Keratinocyte (primary cell): ENCODE results near the gene TMEM17. TPM values are rescaled to one million over a fixed set of nuclear protein-coding genes. Genes with fewer than 3 reads are reported as not detected.

Experiments used
- DNase-seq: peaks from one replicate; pipeline ENCODE4 v3.0.0-alpha.2; 2011; ENCODE audit warnings: low read depth, missing footprints, low spot score
- FAIRE-seq: peaks from 2 replicates; lab custom pipeline; 2011; peaks lifted over from hg19 to GRCh38; lab: Jason Lieb, UNC
- H2AFZ ChIP-seq: 2 replicates; pipeline ENCODE4 v1.6.0; 2012; ENCODE audit warnings: low read length, control low read depth, inconsistent platforms; ENCODE audit not compliant: control insufficient read depth
- H3K27ac ChIP-seq: 2 replicates; pipeline ENCODE4 v1.5.1; 2011; ENCODE audit warnings: low read length; ENCODE audit not compliant: control insufficient read depth, insufficient read depth
- H3K27me3 ChIP-seq: 3 replicates; pipeline ENCODE4 v1.6.0; 2011; ENCODE audit warnings: low read length; ENCODE audit not compliant: control insufficient read depth, insufficient read depth; ENCODE audit errors: extremely low read depth
- H3K36me3 ChIP-seq, 2 experiments: 2 replicates in 1 of 2; 3 replicates in 1 of 2; pipeline ENCODE4 v1.5.1; 2011; ENCODE audit warnings: low read length in 2 of 2, mild to moderate bottlenecking in 1 of 2; ENCODE audit not compliant: control insufficient read depth in 2 of 2, insufficient read depth in 2 of 2; ENCODE audit errors: extremely low read depth in 1 of 2
- H3K4me1 ChIP-seq: 3 replicates; pipeline ENCODE4 v1.5.1; 2011; ENCODE audit warnings: low read length; ENCODE audit not compliant: control insufficient read depth, insufficient read depth; ENCODE audit errors: extremely low read depth
- H3K4me2 ChIP-seq: 3 replicates; pipeline ENCODE4 v1.6.0; 2011; ENCODE audit warnings: low read depth, low read length; ENCODE audit not compliant: control insufficient read depth, insufficient read depth; ENCODE audit errors: extremely low read depth
- H3K4me3 ChIP-seq, 3 experiments: fragments of 200-600 bp in 1 of 3; sonication (generic) in 1 of 3; 2 replicates in 2 of 3; 3 replicates in 1 of 3; pipeline ENCODE4 v1.5.1; 2011 to 2016; ENCODE audit warnings: low read length in 3 of 3, mild to moderate bottlenecking in 3 of 3, control low read depth in 2 of 3, inconsistent platforms in 1 of 3, low read depth in 1 of 3, mixed read lengths in 1 of 3, mixed run types in 1 of 3, moderate library complexity in 1 of 3; ENCODE audit not compliant: control insufficient read depth in 2 of 3, insufficient read depth in 2 of 3; ENCODE audit errors: extremely low read depth in 1 of 3
- H3K79me2 ChIP-seq: 2 replicates; pipeline ENCODE4 v1.6.0; 2012; ENCODE audit warnings: low read length; ENCODE audit not compliant: control insufficient read depth, insufficient read depth
- H3K9ac ChIP-seq: 3 replicates; pipeline ENCODE4 v1.6.0; 2011; ENCODE audit warnings: low read length; ENCODE audit not compliant: control insufficient read depth, insufficient read depth; ENCODE audit errors: extremely low read depth
- H3K9me1 ChIP-seq: 3 replicates; pipeline ENCODE4 v1.6.0; 2011; ENCODE audit warnings: low read length; ENCODE audit not compliant: control insufficient read depth, insufficient read depth; ENCODE audit errors: extremely low read depth
- H3K9me3 ChIP-seq: 2 replicates; pipeline ENCODE4 v1.5.1; 2012; ENCODE audit warnings: low read depth, low read length; ENCODE audit not compliant: control insufficient read depth
- H4K20me1 ChIP-seq: 3 replicates; pipeline ENCODE4 v1.6.0; 2011; ENCODE audit warnings: low read length; ENCODE audit not compliant: control insufficient read depth, insufficient read depth; ENCODE audit errors: extremely low read depth
- CTCF ChIP-seq, 3 experiments: IDR thresholded peaks in 1 of 3; conservative IDR thresholded peaks in 1 of 3; optimal IDR thresholded peaks in 1 of 3; 2 replicates in 2 of 3; 3 replicates in 1 of 3; pipeline versions ENCODE3 to v1.5.1; 2011; ENCODE audit warnings: low read length in 3 of 3, mild to moderate bottlenecking in 3 of 3, moderate library complexity in 2 of 3, control low read depth in 1 of 3, inconsistent platforms in 1 of 3; ENCODE audit not compliant: insufficient read depth in 2 of 3; ENCODE audit errors: extremely low read depth in 1 of 3
- EZH2 ChIP-seq: IDR thresholded peaks from one replicate; pipeline ENCODE4 v1.6.1; 2012; ENCODE audit warnings: inconsistent platforms, mild to moderate bottlenecking, low read length, moderate library complexity
- dilution Hi-C: fragments of 300-500 bp; cut with MboI; formaldehyde crosslinking; loops from one replicate; pipeline ENCODE4 v1.7.0; 2020; ENCODE audit warnings: low sequenced_read_pairs; ENCODE audit not compliant: extremely low pct_ligation_motif_present
- polyA plus RNA-seq, 5 experiments: library from polyadenylated mRNA; depleted of rRNA in 3 of 5; stranded (reverse) in 3 of 5; stranded (forward) in 1 of 5; unstranded in 1 of 5; fragments of >200 nt; gene quantifications; 1 replicate in 1 of 5; 2 replicates in 3 of 5; 3 replicates in 1 of 5; pipeline versions ENCODE4 v1.2.1 to v1.2.3, GENCODE V29; 2011 to 2012; ENCODE audit warnings: missing spikeins in 2 of 5, low read depth in 1 of 5, low replicate concordance in 1 of 5

Gene TMEM17
- polyA plus RNA-seq, 1 donor (not counting 4 experiments of a cell fraction or from before 2014, with no cell fraction given): 5.1 TPM

GRCh38 chr2:62469114-62469513 lies 36.9 kb downstream of the TMEM17 start:
- H3K4me3 ChIP-seq: no peak overlapping the region
- H2AFZ ChIP-seq: no peak overlapping the region
- no peak overlapping the region for H3K27ac ChIP-seq
- peaks cover 15% of the 10 kb centered on the region for H3K4me1 ChIP-seq
- no peaks in the 10 kb centered on the region for H4K20me1 ChIP-seq
- dilution Hi-C loops: no loop called here
- no peak overlapping the region for H3K4me2 ChIP-seq
- TF ChIP-seq CTCF (optimal IDR thresholded peaks at IDR 0.05 in 1 of 3, IDR thresholded peaks at IDR 0.05 in 1 of 3, conservative IDR thresholded peaks at IDR 0.05 in 1 of 3; ENCODE audit: extremely low read depth in 1 of 3, insufficient read depth in 2 of 3, low read length in 3 of 3) (no peak), EZH2 (no peak)
- no peaks in the 10 kb centered on the region for H3K27me3 ChIP-seq
- no peak overlapping the region for H3K9ac ChIP-seq
- FAIRE-seq (no peak), DNase-seq (no peak)
- H3K9me3 ChIP-seq: no peaks in the 10 kb centered on the region
- H3K79me2 ChIP-seq: no peaks in the 10 kb centered on the region
- no peaks in the 10 kb centered on the region for H3K36me3 ChIP-seq
- H3K9me1 ChIP-seq: no peaks in the 10 kb centered on the region

- no peaks in the 10 kb centered on the region for H3K79me2 ChIP-seq
- peak overlapping the region; percentile 80 for H2AFZ ChIP-seq
- H3K4me1 ChIP-seq: peaks cover 15% of the 10 kb centered on the region
- no peak for TF ChIP-seq EZH2
- peak; percentile 2 to 19 (median 16) for TF ChIP-seq CTCF (optimal IDR thresholded peaks at IDR 0.05 in 1 of 3, IDR thresholded peaks at IDR 0.05 in 1 of 3, conservative IDR thresholded peaks at IDR 0.05 in 1 of 3; ENCODE audit: extremely low read depth in 1 of 3, insufficient read depth in 2 of 3, low read length in 3 of 3)
- no peak for DNase-seq
- FAIRE-seq: peak; percentile 51
- no peak overlapping the region for H3K4me3 ChIP-seq
- H4K20me1 ChIP-seq: no peaks in the 10 kb centered on the region
- H3K9me1 ChIP-seq: no peaks in the 10 kb centered on the region
- H3K4me2 ChIP-seq: peak overlapping the region; percentile 45
- peak overlapping the region; percentile 4 for H3K27ac ChIP-seq
- H3K36me3 ChIP-seq: no peaks in the 10 kb centered on the region
- dilution Hi-C loops: no loop called here
- H3K9ac ChIP-seq: no peak overlapping the region
- no peaks in the 10 kb centered on the region for H3K9me3 ChIP-seq
- H3K27me3 ChIP-seq: no peaks in the 10 kb centered on the region
Measured at GRCh38 chr2:62467475-62468321, 38.3 kb downstream of the TMEM17 start.
